B cell (primary cell): Measurements from ENCODE around the gene GJA9. TPM values are rescaled to one million over a fixed set of nuclear protein-coding genes. Genes with fewer than 3 reads are reported as not detected.

Experiments used
- ATAC-seq: fragments of 200-7000 bp; cut with Tn5 transposase; one replicate; pipeline ENCODE4 v1.10.0; 2021; ENCODE audit warnings: low read depth, mild to moderate bottlenecking, moderate number of reproducible peaks, moderate library complexity
- CTCF ChIA-PET: fragments of 350-600 bp; sonication (Branson Sonifier 250); formaldehyde crosslinking; loops from one replicate; lab custom pipeline; 2021; ENCODE audit warnings: antibody characterized with exemption, inconsistent platforms; lab: Charles Lee
- POLR2A ChIA-PET: fragments of 350-600 bp; sonication (Branson Sonifier 250); formaldehyde crosslinking; loops from one replicate; lab custom pipeline; 2021; ENCODE audit warnings: antibody characterized with exemption; lab: Charles Lee
- DNase-seq: peaks from one replicate; pipeline ENCODE4 v3.0.0; 2013
- H2AFZ ChIP-seq: 2 replicates; pipeline ENCODE4 v1.6.1; 2012; ENCODE audit warnings: mild to moderate bottlenecking, low read depth, low read length; ENCODE audit not compliant: insufficient read depth, poor library complexity, severe bottlenecking
- H3K27ac ChIP-seq, 2 donors: 1 replicate in 1 of 2; 2 replicates in 1 of 2; pipeline ENCODE4 v1.5.1; 2012 to 2013; ENCODE audit warnings: low read length in 2 of 2, mild to moderate bottlenecking in 2 of 2, moderate library complexity in 1 of 2
- H3K27me3 ChIP-seq, 4 experiments: fragments of 200-600 bp in 1 of 4; sonication (generic) in 1 of 4; replicated peaks in 1 of 4; 1 replicate in 2 of 4; 2 replicates in 2 of 4; pipeline versions ENCODE4 v1.6.1 to v1.7.0; 2013 to 2016; ENCODE audit warnings: low read length in 3 of 4, mild to moderate bottlenecking in 2 of 4, mixed read lengths in 1 of 4, moderate library complexity in 1 of 4; ENCODE audit not compliant: insufficient read depth in 4 of 4, control insufficient read depth in 3 of 4; ENCODE audit errors: control extremely low read depth in 1 of 4
- H3K36me3 ChIP-seq, 2 experiments: replicated peaks in 1 of 2; 1 replicate in 1 of 2; 2 replicates in 1 of 2; pipeline versions ENCODE4 v1.6.1 to v1.7.1; 2013; ENCODE audit warnings: low read length in 1 of 2; ENCODE audit not compliant: insufficient read depth in 2 of 2, control insufficient read depth in 1 of 2; ENCODE audit errors: control extremely low read depth in 1 of 2, extremely low read depth in 1 of 2
- H3K4me1 ChIP-seq, 2 donors: fragments of 200-600 bp in 1 of 2; sonication (generic) in 1 of 2; 1 replicate in 1 of 2; 2 replicates in 1 of 2; pipeline versions ENCODE4 v1.5.1 to v1.6.1; 2013 to 2017; ENCODE audit warnings: low read length in 2 of 2; ENCODE audit not compliant: control insufficient read depth in 2 of 2, insufficient read depth in 2 of 2
- H3K4me2 ChIP-seq: replicated peaks from 2 replicates; pipeline ENCODE3; 2012; ENCODE audit warnings: mild to moderate bottlenecking, low read depth, low read length; ENCODE audit not compliant: poor library complexity, severe bottlenecking
- H3K4me3 ChIP-seq, 5 experiments: fragments of 200-600 bp in 1 of 5; sonication (generic) in 1 of 5; 1 replicate in 3 of 5; 2 replicates in 2 of 5; pipeline versions ENCODE4 v1.5.1 to v1.7.0; 2011 to 2016; ENCODE audit warnings: low read length in 4 of 5, mild to moderate bottlenecking in 4 of 5, low read depth in 2 of 5, control low read depth in 1 of 5, moderate library complexity in 1 of 5; ENCODE audit not compliant: insufficient read depth in 1 of 5; ENCODE audit errors: control extremely low read depth in 1 of 5, extremely low read depth in 1 of 5
- H3K79me2 ChIP-seq: fragments of 200-600 bp; sonication (generic); one replicate; pipeline ENCODE4 v1.6.0; 2016; ENCODE audit warnings: low read length; ENCODE audit not compliant: control insufficient read depth, insufficient read depth
- H3K9ac ChIP-seq: fragments of 200-600 bp; sonication (generic); 2 replicates; pipeline ENCODE4 v1.6.1; 2017; ENCODE audit warnings: mild to moderate bottlenecking, low read length, moderate library complexity
- H3K9me3 ChIP-seq, 3 donors: one replicate each; pipeline versions ENCODE4 v1.6.1 to v1.7.1; 2013; ENCODE audit warnings: low read length in 2 of 3; ENCODE audit not compliant: control insufficient read depth in 2 of 3, insufficient read depth in 1 of 3; ENCODE audit errors: control extremely low read depth in 1 of 3
- H4K20me1 ChIP-seq: 2 replicates; pipeline ENCODE4 v1.6.0; 2012; ENCODE audit warnings: mild to moderate bottlenecking, low read length; ENCODE audit not compliant: insufficient read depth, control insufficient read depth, poor library complexity, severe bottlenecking
- H3K27ac Mint-ChIP-seq: one replicate; pipeline ENCODE4 v1.8.0; 2021; ENCODE audit warnings: mixed read lengths
- H3K27me3 Mint-ChIP-seq: one replicate; pipeline ENCODE4 v1.8.0; 2021; ENCODE audit warnings: mixed read lengths
- H3K4me1 Mint-ChIP-seq: one replicate; pipeline ENCODE4 v1.8.0; 2021; ENCODE audit warnings: mixed read lengths
- H3K4me3 Mint-ChIP-seq: one replicate; pipeline ENCODE4 v1.8.0; 2021; ENCODE audit warnings: mixed read lengths
- H3K9me3 Mint-ChIP-seq: one replicate; pipeline ENCODE4 v1.8.0; 2022; ENCODE audit warnings: mixed read lengths; ENCODE audit not compliant: insufficient read depth
- CTCF ChIP-seq: fragments of 200-600 bp; IDR thresholded peaks from one replicate; pipeline ENCODE4 v1.8.0; 2022; ENCODE audit warnings: antibody characterized with exemption, mild to moderate bottlenecking
- EZH2 ChIP-seq: IDR thresholded peaks from 2 replicates; pipeline ENCODE4 v1.6.1; 2012; ENCODE audit warnings: borderline replicate concordance, low read depth, mild to moderate bottlenecking, moderate library complexity, low read length; ENCODE audit not compliant: insufficient read depth, poor library complexity, severe bottlenecking
- WGBS: methylation state at CpG from one replicate; pipeline ENCODE4 v1.1.5; 2013; ENCODE audit warnings: missing lambda C conversion rate; ENCODE audit not compliant: insufficient coverage; 5-methylcytosine and 5-hydroxymethylcytosine counted together
- intact Hi-C: fragments of 100-400 bp; cut with micrococcal nuclease; formaldehyde crosslinking; loops from one replicate; pipeline ENCODE4 v1.10.0; 2022
- polyA plus RNA-seq: library from polyadenylated mRNA; depleted of rRNA; stranded (reverse); fragments of >200 nt; gene quantifications from 2 replicates; pipeline ENCODE4 v1.2.3, GENCODE V29; 2012
- total RNA-seq, 2 donors: library from RNA; stranded (reverse); fragments of 120-200 nt in 1 of 2; gene quantifications; 1 replicate in 1 of 2; 2 replicates in 1 of 2; pipeline versions ENCODE4 v1.2.3 to v1.2.4, GENCODE V29; 2013 to 2022

The GJA9 gene
- total and polyA plus RNA-seq, 2 donors (not counting 1 experiment from before 2014, with no cell fraction given): not detected

- Histone ChIP-seq H3K27ac (no peak overlapping the region), H3K9me3 (no peaks in the 10 kb centered on the region), H3K4me1 (no peaks in the 10 kb centered on the region), H3K27me3 (peaks cover 0 to 9% (median 7%) of the 10 kb centered on the region in 4 experiments), H3K4me3 (no peak overlapping the region), H3K36me3 (peaks cover 0 to 19% of the 10 kb centered on the region in 2 experiments), H3K9ac (no peak overlapping the region), H4K20me1 (no peaks in the 10 kb centered on the region), H2AFZ (no peak overlapping the region), H3K79me2 (no peaks in the 10 kb centered on the region), H3K4me2 (no peak overlapping the region)
- H3K4me3 Mint-ChIP-seq: no peak overlapping the region
- peaks cover 12% of the 10 kb centered on the region for H3K27me3 Mint-ChIP-seq
- 100% methylated on average over 1 of the region's 3 CpGs for WGBS
- CTCF ChIA-PET: interaction anchor here (0.9 to 4.6 kb wide), 10 partner anchors 12 to 1347 kb away, joined by 3 to 38 read pairs (median 4); no protein-coding TSS in a partner anchor
- no peaks in the 10 kb centered on the region for H3K9me3 Mint-ChIP-seq
- intact Hi-C loops: no loop called here
- no peak overlapping the region for H3K27ac Mint-ChIP-seq
- TF ChIP-seq EZH2: no peak
- TF ChIP-seq CTCF: no peak
- ATAC-seq (no peak), DNase-seq (no peak)
- POLR2A ChIA-PET: no interaction called here
- peaks cover 2% of the 10 kb centered on the region for H3K4me1 Mint-ChIP-seq
These were observed 47.1 kb downstream of the GJA9 start for GRCh38 chr1:38834221-38834782.

DNA sequence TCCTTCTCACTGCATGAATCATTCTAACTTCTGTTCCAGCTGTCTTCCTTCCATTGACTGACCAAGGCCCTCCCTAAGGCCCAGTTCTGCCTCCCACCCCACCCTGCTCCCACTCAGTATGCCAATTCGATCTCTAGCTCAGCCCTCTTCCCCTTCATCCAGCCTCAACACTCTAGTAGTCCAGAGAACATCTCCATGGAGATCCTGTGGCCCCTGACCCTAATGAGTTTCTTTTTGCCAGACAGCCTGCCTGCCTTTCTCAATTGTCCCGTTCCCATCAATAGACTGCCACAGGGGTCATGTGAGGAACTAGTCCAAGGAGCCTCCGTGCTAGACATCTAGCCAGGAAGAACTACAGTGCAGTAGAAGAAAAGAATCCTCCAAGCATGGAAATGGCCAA, 48.2 kb downstream of the GJA9 start:
- Histone ChIP-seq H3K4me2 (no peak overlapping the region), H3K36me3 (peaks cover 0 to 7% of the 10 kb centered on the region in 2 experiments), H3K27me3 (peaks cover 0 to 9% (median 7%) of the 10 kb centered on the region in 4 experiments), H3K9ac (no peak overlapping the region), H3K79me2 (no peaks in the 10 kb centered on the region), H3K4me1 (no peaks in the 10 kb centered on the region), H2AFZ (no peak overlapping the region), H3K27ac (no peak overlapping the region), H3K9me3 (no peaks in the 10 kb centered on the region), H4K20me1 (no peaks in the 10 kb centered on the region), H3K4me3 (no peak overlapping the region)
- H3K27ac Mint-ChIP-seq: no peak overlapping the region
- DNase-seq: no peak
- H3K27me3 Mint-ChIP-seq: peaks cover 16% of the 10 kb centered on the region
- 83% methylated on average over 2 of the region's 3 CpGs for WGBS
- no peak overlapping the region for H3K4me3 Mint-ChIP-seq
- H3K9me3 Mint-ChIP-seq: no peaks in the 10 kb centered on the region
- peaks cover 2% of the 10 kb centered on the region for H3K4me1 Mint-ChIP-seq
- CTCF ChIA-PET: interaction anchor here (0.6 to 4.6 kb wide), 3 partner anchors 11 to 942 kb away, joined by 3 to 38 read pairs (median 4); no protein-coding TSS in a partner anchor
- TF ChIP-seq EZH2 (no peak), CTCF (no peak)
- intact Hi-C loops: no loop called here
- no peak for ATAC-seq
- POLR2A ChIA-PET: no interaction called here
